ENCODE measurements around the gene TNIK.

Gene TNIK

GRCh38 chr3:171222995-171223394 lies 237.2 kb downstream of the TNIK start:
- DNase-seq (ENCODE audit: low read depth), result no peak
- TF ChIP-seq MAX (IDR thresholded peaks at IDR 0.05; ENCODE audit: low read depth, low read length) (no peak), CTCF (IDR thresholded peaks at IDR 0.05; ENCODE audit: low read depth, low read length) (no peak), MYC (IDR thresholded peaks at IDR 0.05; ENCODE audit: low read depth, low read length) (no peak), POLR2A (IDR thresholded peaks at IDR 0.05; ENCODE audit: extremely low read depth, insufficient read length) (no peak)
- no peak overlapping the region for H3K4me3 ChIP-seq (ENCODE audit: low read depth, low read length)

GRCh38 chr3:171221597-171221996 lies 238.6 kb downstream of the TNIK start:
- no peak for DNase-seq (ENCODE audit: low read depth)
- TF ChIP-seq CTCF (IDR thresholded peaks at IDR 0.05; ENCODE audit: low read depth, low read length) (no peak), POLR2A (IDR thresholded peaks at IDR 0.05; ENCODE audit: extremely low read depth, insufficient read length) (no peak), MYC (IDR thresholded peaks at IDR 0.05; ENCODE audit: low read depth, low read length) (no peak), MAX (IDR thresholded peaks at IDR 0.05; ENCODE audit: low read depth, low read length) (no peak)
- no peak overlapping the region for H3K4me3 ChIP-seq (ENCODE audit: low read depth, low read length)

- no peak for DNase-seq (ENCODE audit: low read depth)
- TF ChIP-seq MYC (IDR thresholded peaks at IDR 0.05; ENCODE audit: low read depth, low read length), result no peak
- no peak for TF ChIP-seq POLR2A (IDR thresholded peaks at IDR 0.05; ENCODE audit: extremely low read depth, insufficient read length)
- no peak for TF ChIP-seq MAX (IDR thresholded peaks at IDR 0.05; ENCODE audit: low read depth, low read length)
- TF ChIP-seq CTCF (IDR thresholded peaks at IDR 0.05; ENCODE audit: low read depth, low read length), result no peak
- H3K4me3 ChIP-seq (ENCODE audit: low read depth, low read length), result no peak overlapping the region
Measured at GRCh38 chr3:171221104-171221503, 239.1 kb downstream of the TNIK start.

- peak; percentile 25 for DNase-seq (ENCODE audit: low read depth)
- TF ChIP-seq MAX (IDR thresholded peaks at IDR 0.05; ENCODE audit: low read depth, low read length), result no peak
- no peak for TF ChIP-seq MYC (IDR thresholded peaks at IDR 0.05; ENCODE audit: low read depth, low read length)
- TF ChIP-seq CTCF (IDR thresholded peaks at IDR 0.05; ENCODE audit: low read depth, low read length), result no peak
- no peak for TF ChIP-seq POLR2A (IDR thresholded peaks at IDR 0.05; ENCODE audit: extremely low read depth, insufficient read length)
- H3K4me3 ChIP-seq (ENCODE audit: low read depth, low read length), result no peak overlapping the region
Measured at GRCh38 chr3:171219258-171219657, 240.9 kb downstream of the TNIK start.

- peak; percentile 32 for DNase-seq (ENCODE audit: low read depth)
- H3K4me3 ChIP-seq (ENCODE audit: low read depth, low read length), result no peak overlapping the region
- TF ChIP-seq MYC (IDR thresholded peaks at IDR 0.05; ENCODE audit: low read depth, low read length), result no peak
- TF ChIP-seq MAX (IDR thresholded peaks at IDR 0.05; ENCODE audit: low read depth, low read length), result no peak
- TF ChIP-seq POLR2A (IDR thresholded peaks at IDR 0.05; ENCODE audit: extremely low read depth, insufficient read length), result no peak
- TF ChIP-seq CTCF (IDR thresholded peaks at IDR 0.05; ENCODE audit: low read depth, low read length), result no peak
Measured at GRCh38 chr3:171218069-171218468, 242.1 kb downstream of the TNIK start.

- no peak overlapping the region for H3K4me3 ChIP-seq (ENCODE audit: low read depth, low read length)
- no peak for TF ChIP-seq MYC (IDR thresholded peaks at IDR 0.05; ENCODE audit: low read depth, low read length)
- TF ChIP-seq MAX (IDR thresholded peaks at IDR 0.05; ENCODE audit: low read depth, low read length), result no peak
- no peak for TF ChIP-seq POLR2A (IDR thresholded peaks at IDR 0.05; ENCODE audit: extremely low read depth, insufficient read length)
- DNase-seq (ENCODE audit: low read depth), result no peak
Measured at GRCh38 chr3:171213907-171214306, 246.3 kb downstream of the TNIK start.

Data from NB4 (cell line).